Putamen (tissue), 1 donor: ENCODE data around the gene SKI.

Experiments
- DNase-seq: peaks from one replicate; pipeline ENCODE4 v3.0.0-alpha.2; 2016; ENCODE audit warnings: low spot score

The SKI gene

DNA sequence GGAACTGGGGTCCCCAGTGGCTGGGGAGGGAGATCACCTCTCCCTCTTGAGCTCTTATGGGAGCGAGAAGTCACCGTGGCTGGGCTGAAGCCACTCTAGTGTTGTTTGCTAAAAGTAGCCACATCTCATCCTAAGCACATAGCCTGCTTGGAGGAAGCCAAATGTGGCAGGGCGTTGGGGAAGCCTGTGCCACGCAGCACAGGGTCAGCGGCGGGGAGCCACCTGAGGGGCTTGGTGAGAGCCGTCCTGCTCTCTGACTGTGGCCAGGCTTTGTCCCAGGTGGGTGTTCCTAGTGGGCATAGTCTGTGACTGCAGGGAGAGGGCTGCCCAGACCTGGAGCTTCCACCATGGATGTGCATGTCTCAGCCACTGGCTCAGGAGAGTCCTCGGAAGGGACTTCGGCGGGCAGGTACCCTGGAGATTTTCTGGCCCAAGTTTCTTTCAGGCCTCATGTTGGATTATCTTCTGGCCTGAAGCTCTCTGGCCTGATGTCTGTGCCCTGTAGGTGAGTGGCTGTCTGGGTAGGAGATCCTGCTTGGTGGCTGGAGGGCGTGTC lies 124.3 kb downstream of the SKI start:
- no peak for DNase-seq

DNA sequence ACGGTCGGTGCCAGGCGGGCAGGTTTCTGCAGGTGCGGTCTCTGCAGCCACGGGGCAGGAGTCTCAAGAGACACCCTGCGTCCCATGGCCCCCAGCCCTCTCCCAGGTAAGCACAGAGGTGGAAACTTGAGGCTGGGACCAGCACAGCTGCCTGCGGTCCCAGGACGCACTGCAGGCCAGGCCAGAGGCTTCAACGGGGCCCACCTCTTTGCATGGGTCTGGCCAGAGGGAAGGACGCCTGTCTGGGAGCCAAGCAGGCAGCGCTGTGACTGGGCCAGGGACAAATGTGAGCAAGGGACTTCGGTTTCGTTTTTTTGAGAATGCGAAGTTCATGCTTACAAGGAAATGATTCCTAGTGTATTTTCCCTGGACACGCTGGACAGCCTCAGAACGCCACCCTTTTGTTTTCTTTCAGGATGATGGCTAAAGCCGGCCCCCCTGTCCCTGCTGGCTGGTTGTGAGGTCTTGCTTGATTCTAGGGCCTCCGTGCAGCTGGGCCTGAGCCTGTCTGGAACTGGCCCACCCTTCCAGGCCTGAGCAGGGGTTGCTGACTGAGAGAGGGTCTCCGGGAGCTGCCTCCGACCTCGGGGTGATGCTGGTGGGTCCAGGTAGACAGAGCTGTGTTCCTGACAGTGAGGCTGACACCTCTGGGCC lies 124.9 kb downstream of the SKI start:
- DNase-seq: no peak

DNA sequence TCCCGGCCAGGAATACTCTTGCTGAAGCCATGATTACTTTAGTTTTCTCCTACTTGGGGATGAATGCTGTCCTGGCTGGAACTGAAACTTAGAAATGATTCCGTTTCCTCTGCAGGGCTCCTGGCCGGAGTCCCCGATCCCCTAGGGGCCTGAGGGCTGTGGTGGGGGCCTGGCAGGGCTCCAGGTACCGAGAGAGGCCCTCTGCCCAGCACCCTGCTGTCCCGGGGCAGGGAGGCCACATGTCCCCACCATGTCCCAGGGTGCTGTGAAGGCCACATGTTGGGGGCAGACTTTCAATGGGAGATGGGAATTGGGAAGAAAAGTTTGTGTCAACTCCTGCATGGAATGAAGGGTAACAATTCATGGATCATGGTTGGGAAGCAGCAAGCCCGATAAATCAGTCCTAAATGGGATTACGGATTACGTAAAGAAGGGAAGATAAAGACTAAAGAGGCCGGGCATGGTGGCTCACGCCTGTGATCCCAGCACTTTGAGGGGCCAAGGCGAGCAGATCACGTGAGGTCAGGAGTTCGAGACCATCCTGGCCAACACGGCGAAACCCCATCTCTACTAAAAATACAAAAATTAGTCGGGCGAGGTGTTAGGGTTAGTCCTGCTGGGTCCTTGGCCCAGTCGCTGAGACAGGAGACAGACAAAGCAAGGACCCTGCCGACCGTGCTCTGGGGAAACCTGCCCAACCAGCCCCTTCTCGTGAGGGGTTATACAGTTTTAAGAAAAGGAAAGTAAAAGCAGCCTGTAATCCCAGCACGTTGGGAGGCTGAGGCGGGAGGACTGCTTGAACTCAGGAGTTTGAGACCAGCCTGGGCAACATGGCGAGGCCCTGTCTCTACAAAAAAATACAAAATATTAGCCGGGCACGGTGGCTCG lies 125.7 kb downstream of the SKI start:
- no peak for DNase-seq

DNA sequence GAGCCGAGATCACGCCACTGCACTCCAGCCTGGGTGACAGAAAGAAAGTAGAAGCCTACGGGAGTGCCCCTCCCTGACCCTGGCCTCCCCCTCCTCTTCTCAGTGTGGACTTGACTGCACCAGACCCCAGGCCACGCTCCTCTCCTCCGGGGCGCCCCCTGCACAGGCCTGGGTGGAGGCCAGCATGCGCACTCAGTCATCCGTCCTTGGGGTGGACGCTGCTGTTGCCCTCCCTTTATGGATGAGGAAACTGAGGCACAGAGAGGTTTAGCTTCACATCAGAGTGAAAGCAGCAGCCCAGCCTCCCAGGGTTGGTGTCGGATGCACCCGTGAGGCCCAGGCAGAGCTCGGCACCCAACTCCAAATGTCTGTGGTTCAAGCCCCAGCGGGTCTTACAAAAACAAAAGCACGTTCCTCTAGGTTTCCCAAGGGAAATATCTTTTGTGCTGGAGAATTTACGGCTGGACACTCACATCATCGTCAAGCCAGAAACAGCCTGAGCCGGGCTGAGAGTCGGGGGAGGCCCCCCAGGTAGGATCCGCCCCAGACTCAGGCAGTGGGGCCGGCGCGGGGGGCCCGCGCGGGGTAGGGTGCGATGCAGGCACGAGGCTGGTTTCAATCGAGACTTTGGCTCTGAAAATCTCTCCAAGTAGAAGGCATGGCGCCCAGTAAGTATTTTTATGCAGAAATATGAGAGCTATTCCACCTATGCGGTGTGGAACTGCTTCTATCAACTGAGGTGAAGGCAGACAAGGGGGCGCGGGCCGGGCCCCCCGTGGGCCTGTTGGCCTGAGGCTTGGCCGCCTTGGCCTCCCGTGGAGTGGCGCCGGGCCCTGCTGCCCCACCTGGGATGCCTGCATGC lies 126.6 kb downstream of the SKI start:
- no peak for DNase-seq

DNA sequence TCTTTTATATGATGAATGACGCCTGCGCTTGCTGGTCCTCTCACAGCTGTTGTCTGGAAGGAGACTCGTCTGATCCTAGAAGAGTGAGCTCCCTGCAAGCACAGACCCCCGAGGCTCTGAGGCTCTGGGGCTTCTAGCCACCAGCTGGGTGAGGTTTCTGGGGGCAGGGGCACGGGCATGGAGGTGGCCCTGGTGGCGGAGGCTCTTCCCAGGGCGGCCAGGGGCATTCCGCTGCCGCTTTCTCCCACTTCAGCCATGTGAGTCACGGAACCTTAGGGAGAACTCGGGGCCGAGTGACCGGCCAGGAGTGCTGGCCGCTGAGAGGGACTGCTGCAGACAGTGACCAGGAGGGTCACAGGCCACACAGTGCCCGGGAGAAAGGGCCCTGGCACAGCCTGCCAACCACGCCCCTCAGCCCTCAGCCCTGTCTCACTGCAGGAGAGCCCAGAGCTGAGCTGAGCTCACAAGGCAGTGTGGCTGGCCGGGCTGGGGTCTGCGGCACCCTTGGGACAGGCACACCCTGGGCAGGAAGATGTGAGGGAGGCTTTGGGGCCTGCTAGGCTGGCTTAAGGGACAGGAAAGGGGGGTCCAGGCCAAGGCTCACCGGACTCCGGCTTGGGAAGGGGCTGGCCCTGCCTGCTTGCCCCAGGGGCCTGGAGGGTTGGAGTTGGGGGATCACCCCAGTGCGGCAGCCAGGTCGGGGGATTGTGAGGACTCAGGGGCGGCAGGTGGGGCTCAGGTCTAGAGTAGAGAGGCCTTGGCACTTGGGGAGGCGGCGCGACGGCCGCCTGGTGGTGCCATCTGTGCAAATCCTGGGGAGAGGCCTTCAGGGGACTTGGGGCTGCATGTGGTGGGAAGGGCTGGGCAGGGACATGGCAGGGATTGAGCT lies 127.5 kb downstream of the SKI start:
- no peak for DNase-seq

DNA sequence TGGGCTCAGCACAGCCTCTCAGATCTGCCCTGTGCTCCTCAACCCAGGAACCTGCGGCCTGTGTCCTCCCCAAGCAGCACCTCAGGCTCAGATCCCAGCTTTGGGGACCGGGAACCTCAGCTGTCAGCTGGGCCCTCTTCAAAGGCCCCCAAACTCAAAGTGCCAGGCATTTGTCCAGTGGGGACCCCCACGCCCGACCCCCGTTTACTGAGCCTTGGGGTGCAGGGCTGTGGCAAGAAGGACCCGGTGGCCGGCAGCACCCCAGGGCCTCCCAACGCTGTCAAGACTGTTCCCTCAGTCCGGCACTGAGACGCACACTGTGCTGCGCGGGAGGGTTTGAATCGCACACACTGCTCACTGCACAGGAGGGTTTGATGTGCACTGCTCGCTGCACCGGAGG lies 128.3 kb downstream of the SKI start:
- no peak for DNase-seq

DNA sequence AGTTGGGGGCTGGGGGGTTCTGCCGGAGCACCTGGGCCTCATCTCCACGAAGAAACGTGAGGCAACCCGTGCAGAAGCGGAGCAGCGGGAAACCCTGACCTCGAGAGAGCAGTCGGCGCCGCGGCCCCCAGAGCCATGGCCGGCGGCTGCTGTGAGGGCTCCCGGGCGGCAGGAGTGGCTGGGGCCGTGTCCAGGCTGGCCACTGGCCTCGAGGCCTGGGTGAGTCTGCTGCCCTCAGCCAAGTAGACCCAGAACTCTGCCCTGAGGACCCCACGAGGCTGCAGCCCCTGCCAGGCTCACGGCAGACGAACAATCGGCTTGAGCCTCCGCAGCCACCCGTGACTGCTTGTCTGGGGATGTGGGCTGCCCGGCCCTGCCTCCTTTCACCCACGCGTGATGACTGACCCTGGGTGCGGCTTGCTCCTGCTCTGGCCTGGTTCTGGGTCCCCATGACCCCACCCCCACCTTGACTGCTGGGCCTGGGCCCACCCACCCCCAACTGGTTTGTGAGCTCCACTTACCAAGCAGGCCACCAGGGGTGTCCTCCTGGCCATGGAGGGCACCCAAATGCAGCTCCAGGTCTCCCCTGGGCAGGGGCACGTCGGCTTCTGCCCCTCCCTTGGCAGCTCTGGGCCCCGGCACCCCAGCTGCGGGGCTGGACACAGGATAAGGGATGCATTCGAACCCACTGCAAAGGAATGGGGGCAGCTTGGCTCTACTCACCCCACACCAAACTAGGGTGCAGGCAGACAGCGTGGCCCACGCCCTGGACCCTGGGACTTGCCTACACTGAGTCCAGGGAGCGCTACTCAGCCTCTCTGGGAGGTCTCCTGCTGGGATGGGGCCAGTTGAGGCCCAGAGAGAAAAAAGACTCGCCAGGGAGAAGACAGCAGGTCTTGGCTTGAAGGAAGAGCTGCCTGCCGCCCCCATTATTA lies 129.1 kb downstream of the SKI start:
- DNase-seq: no peak

DNA sequence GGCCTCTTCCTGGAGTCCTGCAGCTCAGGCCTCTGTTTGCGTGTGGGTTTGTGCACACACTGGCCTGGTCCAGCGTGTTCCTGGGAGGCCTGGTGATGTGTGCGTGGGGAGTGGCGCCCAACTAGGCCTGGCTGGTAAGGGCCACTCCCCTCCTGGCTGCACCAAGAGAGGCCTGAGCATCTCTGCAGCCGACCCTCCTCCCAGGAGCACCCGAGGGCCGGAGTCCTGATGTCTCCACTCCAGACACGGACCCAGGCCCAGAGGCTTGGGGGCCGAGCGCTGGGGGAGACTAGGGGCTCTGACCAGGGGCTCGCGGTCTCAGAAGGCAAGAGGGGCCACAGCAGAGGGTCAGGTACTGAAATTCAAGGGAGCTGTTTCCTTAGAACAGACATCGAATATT lies 130.0 kb downstream of the SKI start:
- DNase-seq: no peak

DNA sequence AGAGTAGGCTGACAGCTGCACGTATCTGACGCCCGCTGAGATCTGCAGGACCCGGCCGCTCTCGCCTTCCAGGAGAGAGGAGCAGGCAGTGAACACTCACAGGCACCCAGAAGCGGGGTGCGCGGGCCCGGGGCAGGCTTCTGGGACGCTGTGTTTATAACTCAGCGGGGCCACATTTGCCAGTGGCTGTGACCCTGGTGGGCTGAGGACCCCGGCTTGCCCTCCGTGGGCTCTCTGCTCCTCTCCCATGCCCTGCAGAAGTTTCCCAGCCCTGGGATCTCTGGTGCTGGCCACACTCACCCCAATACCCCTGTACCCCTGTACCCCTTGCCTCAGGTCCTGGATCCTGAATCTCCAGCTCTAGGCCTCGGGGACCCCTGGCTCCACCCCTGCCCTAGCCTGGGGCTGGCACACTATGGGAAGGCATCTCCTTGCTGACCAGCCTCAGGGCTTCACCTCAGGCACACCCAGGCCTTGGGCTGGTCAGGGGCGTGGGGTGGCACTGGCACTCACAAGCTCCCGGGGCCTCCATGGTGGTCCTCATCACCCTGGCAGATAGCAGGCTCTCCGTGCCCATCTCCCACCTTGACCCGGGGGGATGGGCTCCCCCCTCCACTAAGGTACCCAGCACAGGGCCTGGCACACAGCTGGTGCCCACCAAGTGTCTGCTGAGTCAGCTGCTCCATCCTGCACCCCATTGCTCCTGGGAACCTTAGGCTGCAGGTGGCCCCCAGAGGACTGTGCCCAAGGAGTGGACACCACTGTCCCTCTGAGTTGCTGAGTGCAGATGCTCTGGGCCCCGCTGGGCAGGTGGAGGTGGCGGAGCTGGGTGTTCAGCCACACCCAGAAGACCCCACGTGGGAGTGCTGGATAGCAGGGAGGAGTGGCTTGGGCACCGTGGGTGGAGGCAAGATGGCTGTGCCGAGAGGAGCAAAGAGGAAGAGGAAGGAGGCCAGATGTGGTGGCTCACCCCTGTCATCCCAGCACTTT lies 130.8 kb downstream of the SKI start:
- DNase-seq: no peak
